ENCODE measurements around the gene RPS24. TPM values are rescaled to one million over a fixed set of nuclear protein-coding genes. Genes with fewer than 3 reads are reported as not detected.

Gene RPS24
- total RNA-seq, 8 experiments from 2014 or later: 3,234 to 5,215 (median 4,143) TPM

- ATAC-seq (replicated peaks in 6 of 8): peak in 1 of 8 experiments; percentile 2
- Histone ChIP-seq H3K4me3 (no peak overlapping the region), H3K4me1 (replicated peaks in 1 of 2) (peaks cover 4 to 12% of the 10 kb centered on the region in 2 donors), H3K27ac (no peak overlapping the region)
- 90 to 100% (median 96%) methylated on average over 3 to 5 of the region's 6 CpGs; no CpG with 5 or more reads in 7 of the 10 experiments for WGBS, 10 experiments
- in situ Hi-C loops (cut with MboI; ENCODE audit: low pct_unique_long_range_greater_than_20kb in 2 of 9, low sequenced_read_pairs in 9 of 9, unreplicated experiment in 9 of 9): loop anchor here in 5 of 9 experiments (10.0 to 25.0 kb wide), 6 partner anchors 122 to 1195 kb away; partner anchors contain the start of gene ZMIZ1 (in 1 of the 5)
These were observed 9.1 kb downstream of the RPS24 start for GRCh38 chr10:78042752-78043104.

DNA sequence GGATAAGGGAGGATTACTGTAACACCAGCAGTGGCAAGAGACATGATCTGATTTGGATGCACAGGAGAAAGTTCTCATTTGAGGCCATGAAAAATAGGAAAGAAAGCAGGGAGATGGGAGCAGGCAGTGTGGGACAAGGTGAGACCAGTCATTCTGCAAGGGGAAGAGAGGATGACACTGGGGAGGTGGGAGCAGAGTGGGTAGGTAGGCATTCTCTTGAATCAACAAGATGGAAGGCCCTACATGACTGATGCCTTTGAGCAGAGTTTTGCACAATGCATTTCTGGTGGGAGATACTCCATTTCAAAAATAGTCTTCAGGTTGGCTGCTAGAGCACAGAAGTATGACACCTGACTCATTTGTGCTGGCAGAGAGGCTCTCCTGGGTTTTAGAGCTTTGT, 10.5 kb downstream of the RPS24 start:
- ATAC-seq (replicated peaks in 6 of 8): peak in 3 of 8 experiments; percentile 1 to 9 (median 3)

DNA sequence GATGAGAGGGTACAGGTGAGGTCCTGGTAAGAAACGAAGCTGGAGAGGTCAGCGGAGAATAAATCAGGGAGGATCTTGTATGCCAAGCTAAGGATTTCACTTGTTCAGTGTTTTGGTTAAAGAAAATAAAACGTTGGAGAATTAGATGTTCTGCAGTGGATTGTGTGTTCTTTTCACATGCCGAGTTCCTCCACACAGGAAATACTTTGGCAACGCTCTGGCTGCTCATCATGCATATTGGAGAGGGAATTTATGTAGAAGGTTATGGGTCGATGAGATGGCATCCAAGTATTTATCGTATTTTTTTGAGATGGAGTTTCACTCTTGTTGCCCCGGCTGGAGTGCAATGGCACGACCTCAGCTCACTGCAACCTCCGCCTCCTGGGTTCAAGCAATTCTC, 11.0 kb downstream of the RPS24 start:
- WGBS, 10 experiments: 44 to 100% (median 76%) methylated on average over 1 to 7 of the region's 10 CpGs; no CpG with 5 or more reads in 2 of the 10 experiments
- Histone ChIP-seq H3K27ac (no peak overlapping the region), H3K4me3 (no peak overlapping the region), H3K4me1 (replicated peaks in 1 of 2) (peaks cover 10 to 14% of the 10 kb centered on the region in 2 donors)
- in situ Hi-C loops (cut with MboI; ENCODE audit: low pct_unique_long_range_greater_than_20kb in 2 of 9, low sequenced_read_pairs in 9 of 9, unreplicated experiment in 9 of 9): loop anchor here in 5 of 9 experiments (10.0 to 25.0 kb wide), 6 partner anchors 120 to 1193 kb away; partner anchors contain the start of gene ZMIZ1 (in 1 of the 5)
- ATAC-seq (replicated peaks in 6 of 8): peak in 1 of 8 experiments; percentile 4

More for the DNA sequence above, 10.5 kb downstream of the RPS24 start:
- H3K27ac ChIP-seq: no peak overlapping the region
- H3K4me3 ChIP-seq: no peak overlapping the region
- in situ Hi-C loops (cut with MboI; ENCODE audit: low pct_unique_long_range_greater_than_20kb in 2 of 9, low sequenced_read_pairs in 9 of 9, unreplicated experiment in 9 of 9): loop anchor here in 5 of 9 experiments (10.0 to 25.0 kb wide), 6 partner anchors 121 to 1193 kb away; partner anchors contain the start of gene ZMIZ1 (in 1 of the 5)
- H3K4me1 ChIP-seq (replicated peaks in 1 of 2): peaks cover 10 to 18% of the 10 kb centered on the region in 2 donors

GRCh38 chr10:78045237-78045636, 11.6 kb downstream of the RPS24 start:
- ATAC-seq (replicated peaks in 6 of 8): peak in 1 of 8 experiments; percentile 3
- H3K27ac ChIP-seq: no peak overlapping the region
- peaks cover 10 to 12% of the 10 kb centered on the region in 2 donors for H3K4me1 ChIP-seq (replicated peaks in 1 of 2)
- no peak overlapping the region for H3K4me3 ChIP-seq
- in situ Hi-C loops (cut with MboI; ENCODE audit: low pct_unique_long_range_greater_than_20kb in 2 of 9, low sequenced_read_pairs in 9 of 9, unreplicated experiment in 9 of 9): loop anchor here in 5 of 9 experiments (10.0 to 25.0 kb wide), 6 partner anchors 120 to 1192 kb away; partner anchors contain the start of gene ZMIZ1 (in 1 of the 5)
- 47 to 100% (median 89%) methylated on average over 1 to 8 of the region's 10 CpGs; no CpG with 5 or more reads in 2 of the 10 experiments for WGBS, 10 experiments

DNA sequence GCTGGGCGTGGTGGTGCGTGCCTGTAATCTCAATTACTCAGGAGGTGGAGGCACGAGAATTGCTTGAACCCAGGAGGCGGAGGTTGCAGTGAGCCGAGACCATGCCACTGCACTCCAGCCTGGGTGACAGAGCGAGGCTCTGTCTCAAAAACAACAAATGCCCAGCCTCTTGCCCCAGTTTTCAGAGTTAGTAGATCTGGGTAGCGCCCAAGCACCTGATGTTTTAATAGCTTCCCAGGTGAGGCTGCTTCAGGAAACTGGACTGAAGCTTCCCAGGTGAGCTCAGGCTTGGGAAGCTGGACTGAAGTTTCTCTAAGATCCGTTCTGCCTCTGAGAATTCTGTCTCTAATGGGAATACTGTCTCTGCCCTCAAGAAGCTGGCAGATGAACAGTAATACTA, 12.2 kb downstream of the RPS24 start:
- Histone ChIP-seq H3K4me3 (no peak overlapping the region), H3K4me1 (replicated peaks in 1 of 2) (peaks cover 10 to 12% of the 10 kb centered on the region in 2 donors), H3K27ac (no peak overlapping the region)
- ATAC-seq (replicated peaks in 6 of 8): no peak
- 75 to 100% (median 95%) methylated on average over 1 to 6 of the region's 8 CpGs; no CpG with 5 or more reads in 2 of the 10 experiments for WGBS, 10 experiments
- in situ Hi-C loops (cut with MboI; ENCODE audit: low pct_unique_long_range_greater_than_20kb in 2 of 9, low sequenced_read_pairs in 9 of 9, unreplicated experiment in 9 of 9): loop anchor here in 5 of 9 experiments (10.0 to 25.0 kb wide), 6 partner anchors 119 to 1191 kb away; partner anchors contain the start of gene ZMIZ1 (in 1 of the 5)

GRCh38 chr10:78046711-78047269, 13.1 kb downstream of the RPS24 start:
- Histone ChIP-seq H3K27ac (no peak overlapping the region), H3K4me1 (replicated peaks in 1 of 2) (peaks cover 10 to 12% of the 10 kb centered on the region in 2 donors), H3K4me3 (no peak overlapping the region)
- peak in 1 of 8 experiments; percentile 3 for ATAC-seq (replicated peaks in 6 of 8)
- in situ Hi-C loops (cut with MboI; ENCODE audit: low pct_unique_long_range_greater_than_20kb in 2 of 9, low sequenced_read_pairs in 9 of 9, unreplicated experiment in 9 of 9): loop anchor here in 5 of 9 experiments (10.0 to 25.0 kb wide), 6 partner anchors 118 to 1191 kb away; partner anchors contain the start of gene ZMIZ1 (in 1 of the 5)
- 58 to 100% (median 81%) methylated on average over 1 to 7 of the region's 10 CpGs; no CpG with 5 or more reads in 5 of the 10 experiments for WGBS, 10 experiments

GRCh38 chr10:78047314-78047891, 13.7 kb downstream of the RPS24 start:
- in situ Hi-C loops (cut with MboI; ENCODE audit: low pct_unique_long_range_greater_than_20kb in 2 of 9, low sequenced_read_pairs in 9 of 9, unreplicated experiment in 9 of 9): loop anchor here in 5 of 9 experiments (10.0 to 25.0 kb wide), 6 partner anchors 117 to 1190 kb away; partner anchors contain the start of gene ZMIZ1 (in 1 of the 5)
- 0 to 36% (median 20%) methylated on average over 1 to 8 of the region's 13 CpGs; no CpG with 5 or more reads in 3 of the 10 experiments for WGBS, 10 experiments
- Histone ChIP-seq H3K4me1 (replicated peaks in 1 of 2) (peaks cover 10 to 12% of the 10 kb centered on the region in 2 donors), H3K27ac (peak overlapping the region; percentile 24 to 75), H3K4me3 (no peak overlapping the region)
- peak; percentile 32 to 94 (median 84) for ATAC-seq (replicated peaks in 6 of 8)

- Histone ChIP-seq H3K27ac (no peak overlapping the region), H3K4me1 (replicated peaks in 1 of 2) (peaks cover 10 to 12% of the 10 kb centered on the region in 2 donors), H3K4me3 (no peak overlapping the region)
- WGBS, 10 experiments: 50 to 100% (median 80%) methylated on average over 1 of the region's 1 CpG; no CpG with 5 or more reads in 6 of the 10 experiments
- in situ Hi-C loops (cut with MboI; ENCODE audit: low pct_unique_long_range_greater_than_20kb in 2 of 9, low sequenced_read_pairs in 9 of 9, unreplicated experiment in 9 of 9): loop anchor here in 8 of 9 experiments (10.0 to 25.0 kb wide), 8 partner anchors 115 to 1187 kb away; partner anchors contain the start of gene ZMIZ1 (in 1 of the 8)
- no peak for ATAC-seq (replicated peaks in 6 of 8)
These were observed 16.2 kb downstream of the RPS24 start for GRCh38 chr10:78049851-78050250.

GRCh38 chr10:78053211-78053868, 19.7 kb downstream of the RPS24 start:
- 0 to 82% (median 63%) methylated on average over 1 to 7 of the region's 7 CpGs; no CpG with 5 or more reads in 1 of the 10 experiments for WGBS, 10 experiments
- peaks cover under 1 to 2% of the 10 kb centered on the region in 2 donors for H3K4me1 ChIP-seq (replicated peaks in 1 of 2)
- H3K4me3 ChIP-seq: no peak overlapping the region
- in situ Hi-C loops (cut with MboI; ENCODE audit: low pct_unique_long_range_greater_than_20kb in 2 of 9, low sequenced_read_pairs in 9 of 9, unreplicated experiment in 9 of 9): loop anchor here in 3 of 9 experiments (10.0 to 25.0 kb wide), 3 partner anchors 234 to 1159 kb away; no protein-coding TSS in a partner anchor
- ATAC-seq (replicated peaks in 6 of 8): no peak
- H3K27ac ChIP-seq: no peak overlapping the region

DNA sequence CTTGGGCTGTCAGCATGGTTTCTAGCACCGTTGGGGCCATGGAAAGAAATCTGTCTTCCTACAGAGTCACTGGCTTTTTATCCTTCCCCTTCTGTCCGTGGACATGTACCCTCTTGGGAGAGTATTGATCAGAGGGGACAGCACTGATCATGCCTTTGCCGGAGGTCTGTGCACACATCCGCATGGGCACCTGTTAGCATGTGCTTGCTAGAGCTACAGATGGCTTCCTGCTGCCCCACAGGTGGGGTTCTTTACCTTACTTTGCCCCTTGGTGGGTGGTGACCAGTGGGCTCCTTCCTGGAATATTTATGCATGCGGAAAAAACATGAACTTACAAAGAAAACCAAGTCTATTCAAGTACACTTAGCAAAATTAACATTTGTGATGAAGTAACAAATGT, 24.9 kb downstream of the RPS24 start:
- in situ Hi-C loops (cut with MboI; ENCODE audit: low pct_unique_long_range_greater_than_20kb in 2 of 9, low sequenced_read_pairs in 9 of 9, unreplicated experiment in 9 of 9): loop anchor here in 3 of 9 experiments (10.0 to 25.0 kb wide), 3 partner anchors 229 to 1154 kb away; no protein-coding TSS in a partner anchor
- no peak overlapping the region for H3K4me3 ChIP-seq
- whole genome bisulfite sequencing, 10 experiments: 46 to 100% (median 100%) methylated on average over 1 to 3 of the region's 5 CpGs; no CpG with 5 or more reads in 4 of the 10 experiments
- peaks cover 0 to 6% of the 10 kb centered on the region in 2 donors for H3K4me1 ChIP-seq (replicated peaks in 1 of 2)
- H3K27ac ChIP-seq: no peak overlapping the region
- no peak for ATAC-seq (replicated peaks in 6 of 8)

DNA sequence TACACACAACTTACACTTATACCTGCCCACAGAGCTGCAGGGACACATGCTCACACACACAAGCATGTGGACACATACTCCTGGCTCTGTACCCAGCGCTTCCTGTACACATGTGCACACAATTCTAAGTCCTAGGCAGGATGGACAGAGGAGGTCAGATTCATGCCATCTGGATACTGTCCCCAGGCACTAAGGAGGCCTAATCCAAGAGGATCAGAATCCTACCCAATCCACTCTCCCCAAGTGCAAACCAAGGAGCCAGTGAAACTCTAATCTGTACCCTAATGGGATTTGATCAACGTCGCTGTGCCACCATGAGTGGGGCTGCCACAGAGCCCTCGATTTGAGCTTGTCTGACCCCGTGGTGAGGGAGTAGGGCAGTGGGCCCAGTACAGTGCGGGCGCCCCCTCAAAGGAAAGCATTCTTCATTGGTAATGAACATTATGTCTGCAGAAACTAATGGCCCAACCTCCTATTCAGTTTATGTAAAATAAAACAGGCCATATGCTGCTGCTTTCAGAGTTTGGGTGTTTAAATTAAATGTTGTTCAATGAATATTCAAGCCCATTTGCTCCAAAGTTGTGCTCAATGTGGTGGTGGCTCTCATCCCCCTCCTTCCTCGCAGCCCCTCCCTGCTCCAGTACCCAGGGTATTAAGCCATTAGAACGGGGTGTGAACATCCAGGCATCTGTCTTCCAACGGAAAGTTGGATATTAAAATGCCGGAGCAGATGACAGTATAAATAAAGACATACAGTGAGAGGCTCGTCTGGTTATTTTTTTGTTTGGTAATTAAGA, 26.4 kb downstream of the RPS24 start:
- H3K4me1 ChIP-seq (replicated peaks in 1 of 2): peaks cover 0 to 6% of the 10 kb centered on the region in 2 donors
- H3K27ac ChIP-seq: no peak overlapping the region
- no peak overlapping the region for H3K4me3 ChIP-seq
- WGBS, 10 experiments: 0 to 87% (median 66%) methylated on average over 1 to 8 of the region's 12 CpGs; no CpG with 5 or more reads in 1 of the 10 experiments
- in situ Hi-C loops (cut with MboI; ENCODE audit: low pct_unique_long_range_greater_than_20kb in 2 of 9, low sequenced_read_pairs in 9 of 9, unreplicated experiment in 9 of 9): loop anchor here in 3 of 9 experiments (10.0 to 25.0 kb wide), 3 partner anchors 227 to 1152 kb away; no protein-coding TSS in a partner anchor
- peak in 6 of 8 experiments; percentile 73 to 89 (median 81) for ATAC-seq (replicated peaks in 6 of 8)
